GM06990 (cell line): ENCODE measurements around the gene TFAP2E.

ENCODE experiments used
- DNase-seq: peaks from one replicate; pipeline ENCODE4 v3.0.0-alpha.2; 2011; ENCODE audit not compliant: insufficient read length; ENCODE audit errors: extremely low read depth
- H3K27me3 ChIP-seq: replicated peaks from 2 replicates; pipeline ENCODE4 v1.6.0; 2011; ENCODE audit warnings: low read length; ENCODE audit not compliant: control insufficient read depth, insufficient read depth
- H3K36me3 ChIP-seq: 2 replicates; pipeline ENCODE4 v1.5.1; 2011; ENCODE audit warnings: low read length; ENCODE audit not compliant: control insufficient read depth, insufficient read depth
- H3K4me3 ChIP-seq: replicated peaks from 2 replicates; pipeline ENCODE4 v1.5.1; 2011; ENCODE audit warnings: low read depth, mild to moderate bottlenecking, control low read depth, low read length
- CTCF ChIP-seq: IDR thresholded peaks from 2 replicates; pipeline ENCODE4 v1.5.1; 2011; ENCODE audit warnings: low read length, control low read depth, mild to moderate bottlenecking, inconsistent platforms; ENCODE audit not compliant: insufficient read depth, poor library complexity, severe bottlenecking

The TFAP2E gene

GRCh38 chr1:35598895-35599294 lies 25.8 kb downstream of the TFAP2E start:
- Histone ChIP-seq H3K27me3 (no peaks in the 10 kb centered on the region), H3K36me3 (peaks cover 12% of the 10 kb centered on the region), H3K4me3 (no peak overlapping the region)
- no peak for DNase-seq
- TF ChIP-seq CTCF, result no peak

DNA sequence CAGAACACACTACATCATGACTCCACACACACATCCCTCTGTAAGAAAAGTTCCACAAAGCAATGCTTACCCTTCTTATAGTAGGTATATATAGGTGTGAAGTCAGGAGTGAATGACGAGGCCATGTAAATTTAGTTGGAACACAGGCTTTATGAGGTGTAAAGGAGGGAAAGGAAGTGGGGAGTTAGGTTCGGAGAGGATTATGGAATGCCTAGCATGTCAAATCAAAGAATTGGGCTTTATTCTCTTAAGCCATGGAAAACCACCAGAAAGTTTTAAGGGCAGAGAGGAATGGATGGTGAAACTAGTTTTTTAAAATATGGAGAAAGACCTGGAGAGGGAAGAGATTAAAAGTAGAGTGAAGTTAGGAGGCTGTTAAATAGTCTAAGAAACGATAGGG lies 26.3 kb downstream of the TFAP2E start:
- Histone ChIP-seq H3K4me3 (no peak overlapping the region), H3K36me3 (peaks cover 12% of the 10 kb centered on the region), H3K27me3 (no peaks in the 10 kb centered on the region)
- no peak for TF ChIP-seq CTCF
- no peak for DNase-seq

- TF ChIP-seq CTCF, result no peak
- peaks cover 21% of the 10 kb centered on the region for H3K36me3 ChIP-seq
Measured at GRCh38 chr1:35600593-35600992, 27.5 kb downstream of the TFAP2E start.

DNA sequence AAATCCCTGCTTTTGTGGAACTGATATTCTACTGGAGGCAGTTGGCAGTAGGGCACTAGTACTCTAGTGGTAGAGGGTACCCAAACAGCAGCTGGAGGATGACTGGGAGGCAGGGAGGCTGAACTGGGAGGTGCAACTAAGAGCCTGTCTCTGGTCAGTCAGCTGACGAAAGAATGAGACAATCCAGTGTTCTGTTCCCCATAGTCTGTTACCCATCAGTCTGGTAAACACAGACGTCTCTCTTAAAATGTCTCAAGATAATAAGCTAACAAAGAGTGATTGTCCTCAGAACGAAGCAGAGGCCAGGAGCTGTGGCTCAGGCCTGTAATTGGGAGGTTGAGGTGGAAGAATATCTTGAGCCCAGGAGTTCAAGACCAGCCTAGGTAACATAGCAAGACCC lies 30.4 kb downstream of the TFAP2E start:
- H3K27me3 ChIP-seq, result no peaks in the 10 kb centered on the region
- DNase-seq, result no peak
- H3K4me3 ChIP-seq, result no peak overlapping the region
- peaks cover 21% of the 10 kb centered on the region for H3K36me3 ChIP-seq
- TF ChIP-seq CTCF, result no peak

More at GRCh38 chr1:35600593-35600992, 27.5 kb downstream of the TFAP2E start:
- no peaks in the 10 kb centered on the region for H3K27me3 ChIP-seq
- no peak overlapping the region for H3K4me3 ChIP-seq
- DNase-seq, result no peak

DNA sequence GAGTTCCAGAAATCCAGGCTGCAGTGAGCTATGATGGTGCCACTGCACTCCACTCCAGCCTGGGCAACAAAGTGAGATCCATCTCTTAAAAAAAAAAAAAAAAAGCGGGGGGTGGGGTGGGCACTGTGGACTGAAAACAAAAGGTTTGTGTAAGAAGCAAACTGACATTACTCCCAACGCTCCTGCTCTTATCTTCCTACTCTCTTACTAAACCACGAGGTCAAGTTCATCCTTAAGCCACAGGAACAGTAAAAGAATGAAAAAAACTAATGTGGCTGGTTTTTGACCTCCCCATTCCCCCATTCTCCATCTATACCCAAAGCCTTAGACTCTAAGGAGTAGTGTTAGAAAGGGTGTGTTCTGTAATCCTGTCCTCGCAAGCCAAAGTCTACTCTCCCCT lies 30.8 kb downstream of the TFAP2E start:
- Histone ChIP-seq H3K36me3 (peaks cover 19% of the 10 kb centered on the region), H3K27me3 (no peaks in the 10 kb centered on the region), H3K4me3 (no peak overlapping the region)
- TF ChIP-seq CTCF, result no peak
- DNase-seq, result no peak
